ENCODE measurements around the gene SYNE2. TPM values are rescaled to one million over a fixed set of nuclear protein-coding genes. Genes with fewer than 3 reads are reported as not detected.

SYNE2 gene
- total and polyA plus RNA-seq, 2 of the 8 experiments (the other 6 are each of a cell fraction or from before 2014, with no cell fraction given), result 32.6 to 46.1 TPM

- Histone ChIP-seq H3K9ac (replicated peaks in 1 of 4; ENCODE audit: extremely low read depth in 1 of 4, low read depth in 3 of 4, low read length in 3 of 4) (no peak overlapping the region), H3K23ac (ENCODE audit: insufficient read length) (no peak overlapping the region), H4K91ac (replicated peaks; ENCODE audit: insufficient read length, low read length) (no peak overlapping the region), H2BK120ac (replicated peaks; ENCODE audit: low read depth, low read length) (no peak overlapping the region), H2AFZ (ENCODE audit: low read length) (no peak overlapping the region), H2AK5ac (ENCODE audit: low read depth, low read length) (no peak overlapping the region), H4K5ac (ENCODE audit: insufficient read length, low read depth, low read length) (no peak overlapping the region), H2BK20ac (ENCODE audit: low read length) (no peak overlapping the region), H3K23me2 (ENCODE audit: low read depth, low read length) (no peaks in the 10 kb centered on the region), H3K27me3 (replicated peaks in 1 of 4; ENCODE audit: control insufficient read depth in 3 of 4, extremely low read depth in 1 of 4, insufficient read depth in 3 of 4, low read length in 3 of 4) (no peaks in the 10 kb centered on the region), H3K14ac (ENCODE audit: insufficient read length) (no peak overlapping the region), H3K79me2 (ENCODE audit: control insufficient read depth in 1 of 2, insufficient read depth in 2 of 2, low read length in 2 of 2) (no peaks in the 10 kb centered on the region), H3K18ac (ENCODE audit: extremely low read depth, low read length) (no peak overlapping the region), H2BK12ac (ENCODE audit: low read depth, low read length) (no peak overlapping the region), H4K8ac (ENCODE audit: extremely low read depth, insufficient read depth, low read length) (no peak overlapping the region), H3K4ac (replicated peaks; ENCODE audit: insufficient read length, low read depth, low read length) (no peak overlapping the region), H3K56ac (replicated peaks; ENCODE audit: insufficient read length, low read depth, low read length) (no peak overlapping the region), H3K79me1 (ENCODE audit: low read depth, low read length) (no peaks in the 10 kb centered on the region), H3K9me3 (ENCODE audit: insufficient read depth in 2 of 2, low read depth in 1 of 2, low read length in 1 of 2) (no peaks in the 10 kb centered on the region), H3K27ac (ENCODE audit: low read depth, low read length) (no peak overlapping the region), H3K36me3 (ENCODE audit: control insufficient read depth in 2 of 4, insufficient read depth in 4 of 4, low read length in 3 of 4) (peaks cover 12 to 67% (median 41%) of the 10 kb centered on the region in 4 experiments; a peak in 7 of 8 replicates), H3K4me3 (ENCODE audit: extremely low read depth in 1 of 4, insufficient read depth in 2 of 4, low read depth in 3 of 4, low read length in 4 of 4) (no peak overlapping the region), H3K4me1 (replicated peaks in 1 of 4; ENCODE audit: control insufficient read depth in 3 of 4, insufficient read depth in 4 of 4, low read length in 3 of 4) (no peaks in the 10 kb centered on the region), H3K4me2 (ENCODE audit: insufficient read depth in 1 of 2, low read depth in 2 of 2, low read length in 2 of 2) (no peak overlapping the region), H4K20me1 (replicated peaks in 1 of 2; ENCODE audit: control insufficient read depth in 1 of 2, insufficient read depth in 2 of 2, low read length in 2 of 2) (peaks cover 2 to 3% of the 10 kb centered on the region in 2 experiments), H2BK5ac (ENCODE audit: low read depth, low read length) (no peak overlapping the region), H2BK15ac (ENCODE audit: low read length) (no peak overlapping the region)
- POLR2A ChIA-PET (ENCODE audit: partially characterized antibody), result no interaction called here
- 92% methylated on average over 5 of the region's 5 CpGs; no CpG with 5 or more reads in 1 of the 2 experiments for WGBS, 2 experiments (ENCODE audit: extremely low coverage in 1 of 2, insufficient coverage in 1 of 2, insufficient read length in 1 of 2, insufficient replicate concordance in 2 of 2, low coverage in 1 of 2, low lambda C conversion rate in 2 of 2, missing lambda C conversion rate in 1 of 2)
- FAIRE-seq (no peak), DNase-seq (ENCODE audit: low read depth in 1 of 2, low spot score in 2 of 2) (no peak)
- CTCF ChIA-PET (ENCODE audit: partially characterized antibody), result interaction anchor here (0.6 to 1.7 kb wide), 5 partner anchors 12 to 82 kb away, joined by 3 to 4 read pairs (median 3); partner anchors contain the start of gene ESR2
- TF ChIP-seq SIN3A (conservative IDR thresholded peaks at IDR 0.05 in 1 of 2, IDR thresholded peaks at IDR 0.05 in 1 of 2; ENCODE audit: low read depth in 1 of 2, low read length in 2 of 2) (no peak), SUZ12 (IDR thresholded peaks at IDR 0.05; ENCODE audit: low read length) (no peak), SIX5 (IDR thresholded peaks at IDR 0.05; ENCODE audit: low read depth, low read length) (no peak), CTBP2 (IDR thresholded peaks at IDR 0.05; ENCODE audit: borderline replicate concordance, insufficient read depth, insufficient read length, low read length) (no peak), ZNF274 (IDR thresholded peaks at IDR 0.05; ENCODE audit: borderline replicate concordance, extremely low read depth, low read length) (no peak), GTF2F1 (IDR thresholded peaks at IDR 0.05; ENCODE audit: borderline replicate concordance, low read depth, low read length) (no peak), SRF (IDR thresholded peaks at IDR 0.05; ENCODE audit: low read depth, low read length) (no peak), CHD1 (IDR thresholded peaks at IDR 0.05; ENCODE audit: low read depth, low read length) (no peak), CEBPB (IDR thresholded peaks at IDR 0.05; ENCODE audit: low read depth, low read length) (no peak), POU5F1 (IDR thresholded peaks at IDR 0.05; ENCODE audit: low read depth, low read length) (no peak), KDM4A (IDR thresholded peaks at IDR 0.05; ENCODE audit: low read depth, low read length, severe bottlenecking) (no peak)
- TF ChIP-seq, protein P1, sequence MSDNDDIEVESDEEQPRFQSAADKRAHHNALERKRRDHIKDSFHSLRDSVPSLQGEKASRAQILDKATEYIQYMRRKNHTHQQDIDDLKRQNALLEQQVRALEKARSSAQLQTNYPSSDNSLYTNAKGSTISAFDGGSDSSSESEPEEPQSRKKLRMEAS (IDR thresholded peaks at IDR 0.05), result no peak
- TF ChIP-seq, protein P2, sequence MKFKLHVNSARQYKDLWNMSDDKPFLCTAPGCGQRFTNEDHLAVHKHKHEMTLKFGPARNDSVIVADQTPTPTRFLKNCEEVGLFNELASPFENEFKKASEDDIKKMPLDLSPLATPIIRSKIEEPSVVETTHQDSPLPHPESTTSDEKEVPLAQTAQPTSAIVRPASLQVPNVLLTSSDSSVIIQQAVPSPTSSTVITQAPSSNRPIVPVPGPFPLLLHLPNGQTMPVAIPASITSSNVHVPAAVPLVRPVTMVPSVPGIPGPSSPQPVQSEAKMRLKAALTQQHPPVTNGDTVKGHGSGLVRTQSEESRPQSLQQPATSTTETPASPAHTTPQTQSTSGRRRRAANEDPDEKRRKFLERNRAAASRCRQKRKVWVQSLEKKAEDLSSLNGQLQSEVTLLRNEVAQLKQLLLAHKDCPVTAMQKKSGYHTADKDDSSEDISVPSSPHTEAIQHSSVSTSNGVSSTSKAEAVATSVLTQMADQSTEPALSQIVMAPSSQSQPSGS (IDR thresholded peaks at IDR 0.05; ENCODE audit: low read length), result no peak
These were observed 360.3 kb downstream of the SYNE2 start for GRCh38 chr14:64213086-64213485.

All from H1 (cell line).